H1 (cell line): ENCODE results near the gene OR6N2. TPM values are rescaled to one million over a fixed set of nuclear protein-coding genes. Genes with fewer than 3 reads are reported as not detected.

ENCODE experiments used
- CTCF ChIA-PET: fragments of 300-600 bp; sonication (Branson Sonifier 250); formaldehyde crosslinking; loops from one replicate; lab custom pipeline; 2021; ENCODE audit not compliant: partially characterized antibody; lab: Charles Lee
- POLR2A ChIA-PET: fragments of 300-600 bp; sonication (Branson Sonifier 250); formaldehyde crosslinking; loops from one replicate; lab custom pipeline; 2021; ENCODE audit warnings: inconsistent platforms; ENCODE audit not compliant: partially characterized antibody; lab: Charles Lee
- DNase-seq, 2 experiments: peaks; one replicate each; pipeline versions ENCODE4 v3.0.0 to v3.0.0-alpha.2; 2010 to 2022; ENCODE audit warnings: low spot score in 2 of 2, low read depth in 1 of 2, mixed read lengths in 1 of 2
- FAIRE-seq: peaks from 2 replicates; lab custom pipeline; 2011; peaks lifted over from hg19 to GRCh38; lab: Jason Lieb, UNC
- H2AFZ ChIP-seq: 2 replicates; pipeline ENCODE4 v1.8.1; 2012; ENCODE audit warnings: low read length, inconsistent platforms
- H2AK5ac ChIP-seq: 2 replicates; pipeline ENCODE4 v1.6.1; 2013; ENCODE audit warnings: low read depth, low read length
- H2BK120ac ChIP-seq: replicated peaks from 2 replicates; pipeline ENCODE3; 2013; ENCODE audit warnings: low read depth, low read length, inconsistent platforms
- H2BK12ac ChIP-seq: 2 replicates; pipeline ENCODE4 v1.6.1; 2013; ENCODE audit warnings: low read depth, low read length
- H2BK15ac ChIP-seq: 2 replicates; pipeline ENCODE4 v1.6.1; 2013; ENCODE audit warnings: low read length
- H2BK20ac ChIP-seq: 2 replicates; pipeline ENCODE4 v1.6.1; 2013; ENCODE audit warnings: low read length
- H2BK5ac ChIP-seq: 2 replicates; pipeline ENCODE4 v1.6.1; 2013; ENCODE audit warnings: low read depth, low read length
- H3K14ac ChIP-seq: 2 replicates; pipeline ENCODE4 v1.6.1; 2013; ENCODE audit warnings: inconsistent platforms; ENCODE audit not compliant: insufficient read length
- H3K18ac ChIP-seq: 2 replicates; pipeline ENCODE4 v1.6.1; 2013; ENCODE audit warnings: low read length; ENCODE audit errors: extremely low read depth
- H3K23ac ChIP-seq: 2 replicates; pipeline ENCODE4 v1.6.1; 2013; ENCODE audit warnings: inconsistent platforms; ENCODE audit not compliant: insufficient read length
- H3K23me2 ChIP-seq: 2 replicates; pipeline ENCODE4 v1.6.1; 2013; ENCODE audit warnings: low read depth, low read length
- H3K27ac ChIP-seq: 2 replicates; pipeline ENCODE4 v1.6.1; 2011; ENCODE audit warnings: low read depth, low read length, inconsistent platforms
- H3K27me3 ChIP-seq, 4 experiments: replicated peaks in 1 of 4; 1 replicate in 1 of 4; 2 replicates in 3 of 4; pipeline versions ENCODE4 v1.6.1 to v1.8.1; 2011 to 2013; ENCODE audit warnings: low read length in 3 of 4, mild to moderate bottlenecking in 3 of 4, inconsistent platforms in 2 of 4, mixed read lengths in 2 of 4, moderate library complexity in 1 of 4; ENCODE audit not compliant: control insufficient read depth in 3 of 4, insufficient read depth in 3 of 4; ENCODE audit errors: extremely low read depth in 1 of 4
- H3K36me3 ChIP-seq, 4 experiments: 2 replicates each; pipeline versions ENCODE4 v1.6.1 to v1.8.1; 2011 to 2013; ENCODE audit warnings: mild to moderate bottlenecking in 4 of 4, low read length in 3 of 4, moderate library complexity in 2 of 4, control low read depth in 1 of 4, inconsistent platforms in 1 of 4; ENCODE audit not compliant: insufficient read depth in 4 of 4, control insufficient read depth in 2 of 4
- H3K4ac ChIP-seq: replicated peaks from 2 replicates; pipeline ENCODE3; 2013; ENCODE audit warnings: low read length, low read depth, mixed read lengths, inconsistent platforms; ENCODE audit not compliant: insufficient read length
- H3K4me1 ChIP-seq, 4 experiments: replicated peaks in 1 of 4; 1 replicate in 1 of 4; 2 replicates in 3 of 4; pipeline versions ENCODE4 v1.6.1 to v1.8.1; 2011 to 2013; ENCODE audit warnings: low read length in 3 of 4, inconsistent platforms in 2 of 4, mixed read lengths in 1 of 4; ENCODE audit not compliant: insufficient read depth in 4 of 4, control insufficient read depth in 3 of 4
- H3K4me2 ChIP-seq, 2 experiments: 2 replicates each; pipeline versions ENCODE4 v1.6.1 to v1.8.1; 2011 to 2013; ENCODE audit warnings: low read depth in 2 of 2, low read length in 2 of 2, control low read depth in 1 of 2, inconsistent platforms in 1 of 2, mild to moderate bottlenecking in 1 of 2; ENCODE audit not compliant: insufficient read depth in 1 of 2
- H3K4me3 ChIP-seq, 4 experiments: fragments of 200-600, 300-600 bp in 1 of 4; sonication (generic), shearing (Covaris generic), sonication (Bioruptor Twin) in 1 of 4; 2 replicates each; pipeline versions ENCODE4 v1.5.1 to v1.8.1; 2011 to 2016; ENCODE audit warnings: low read length in 4 of 4, low read depth in 3 of 4, control low read depth in 2 of 4, inconsistent platforms in 2 of 4, mild to moderate bottlenecking in 2 of 4, mixed read lengths in 1 of 4, moderate library complexity in 1 of 4; ENCODE audit not compliant: insufficient read depth in 2 of 4; ENCODE audit errors: extremely low read depth in 1 of 4
- H3K56ac ChIP-seq: replicated peaks from 2 replicates; pipeline ENCODE3; 2013; ENCODE audit warnings: low read depth, mild to moderate bottlenecking, mixed read lengths, low read length, inconsistent platforms; ENCODE audit not compliant: insufficient read length
- H3K79me1 ChIP-seq: 2 replicates; pipeline ENCODE4 v1.6.1; 2013; ENCODE audit warnings: low read depth, low read length, control low read depth
- H3K79me2 ChIP-seq, 2 experiments: 2 replicates each; pipeline versions ENCODE4 v1.6.1 to v1.8.1; 2012 to 2013; ENCODE audit warnings: low read length in 2 of 2, mild to moderate bottlenecking in 2 of 2, inconsistent platforms in 1 of 2; ENCODE audit not compliant: insufficient read depth in 2 of 2, control insufficient read depth in 1 of 2
- H3K9ac ChIP-seq, 4 experiments: replicated peaks in 1 of 4; 1 replicate in 1 of 4; 2 replicates in 3 of 4; pipeline versions ENCODE4 v1.6.1 to v1.8.1; 2011 to 2013; ENCODE audit warnings: low read depth in 3 of 4, low read length in 3 of 4, control low read depth in 2 of 4, mild to moderate bottlenecking in 2 of 4, moderate library complexity in 2 of 4, inconsistent platforms in 1 of 4; ENCODE audit errors: extremely low read depth in 1 of 4
- H3K9me3 ChIP-seq, 2 experiments: 2 replicates each; pipeline versions ENCODE4 v1.6.1 to v1.8.1; 2012 to 2013; ENCODE audit warnings: mild to moderate bottlenecking in 2 of 2, moderate library complexity in 2 of 2, control low read depth in 1 of 2, inconsistent platforms in 1 of 2, low read depth in 1 of 2, low read length in 1 of 2, mixed read lengths in 1 of 2; ENCODE audit not compliant: insufficient read depth in 2 of 2
- H4K20me1 ChIP-seq, 2 experiments: replicated peaks in 1 of 2; 2 replicates each; pipeline versions ENCODE3 to v1.8.1; 2011 to 2013; ENCODE audit warnings: inconsistent platforms in 2 of 2, low read length in 2 of 2, mild to moderate bottlenecking in 1 of 2; ENCODE audit not compliant: insufficient read depth in 2 of 2, control insufficient read depth in 1 of 2
- H4K5ac ChIP-seq: 2 replicates; pipeline ENCODE4 v1.6.1; 2013; ENCODE audit warnings: low read length, low read depth, mixed read lengths, inconsistent platforms; ENCODE audit not compliant: insufficient read length
- H4K8ac ChIP-seq: 2 replicates; pipeline ENCODE4 v1.8.0; 2013; ENCODE audit warnings: mild to moderate bottlenecking, moderate library complexity, low read length, inconsistent platforms; ENCODE audit not compliant: insufficient read depth; ENCODE audit errors: extremely low read depth
- H4K91ac ChIP-seq: replicated peaks from 2 replicates; pipeline ENCODE3; 2013; ENCODE audit warnings: low read length, mixed read lengths, inconsistent platforms; ENCODE audit not compliant: insufficient read length
- CBX5 ChIP-seq: fragments of 300-800, 300-1000 bp; sonication (generic); IDR thresholded peaks from 2 replicates; pipeline ENCODE4 v1.7.1; 2016; ENCODE audit warnings: antibody characterized with exemption, low read length, low read depth
- EZH2 ChIP-seq: fragments of 200-600 bp; sonication (generic); IDR thresholded peaks from 2 replicates; pipeline ENCODE4 v1.7.1; 2012; ENCODE audit warnings: low read depth, mild to moderate bottlenecking, moderate library complexity, low read length, inconsistent platforms; ENCODE audit not compliant: severe bottlenecking
- GTF2F1 ChIP-seq: IDR thresholded peaks from 2 replicates; pipeline ENCODE4 v1.6.1; 2012; ENCODE audit warnings: low read depth, low read length, improper control_type of control experiment, borderline replicate concordance
- HDAC2 ChIP-seq, 2 experiments: fragments of 300-600 bp in 1 of 2; sonication (generic) in 1 of 2; IDR thresholded peaks; 2 replicates each; pipeline ENCODE4 v1.6.1; 2011 to 2012; ENCODE audit warnings: low read depth in 2 of 2, low read length in 2 of 2, mild to moderate bottlenecking in 2 of 2, moderate library complexity in 2 of 2, borderline replicate concordance in 1 of 2, inconsistent platforms in 1 of 2
- JUND ChIP-seq: IDR thresholded peaks from 2 replicates; pipeline ENCODE4 v1.6.1; 2011; ENCODE audit warnings: mild to moderate bottlenecking, improper control_type of control experiment, low read length
- KDM4A ChIP-seq: IDR thresholded peaks from one replicate; pipeline ENCODE4 v1.7.1; 2012; ENCODE audit warnings: low read depth, mild to moderate bottlenecking, moderate library complexity, low read length, inconsistent platforms; ENCODE audit not compliant: severe bottlenecking
- MAFK ChIP-seq: IDR thresholded peaks from 2 replicates; pipeline ENCODE4 v1.6.1; 2012; ENCODE audit warnings: low read depth, mild to moderate bottlenecking, improper control_type of control experiment, low read length
- RNF2 ChIP-seq: fragments of 200-900, 300-1000 bp; sonication (generic); IDR thresholded peaks from 2 replicates; pipeline ENCODE4 v1.7.1; 2016; ENCODE audit warnings: borderline replicate concordance, low read depth, mild to moderate bottlenecking, antibody characterized with exemption, low read length; ENCODE audit not compliant: poor library complexity, severe bottlenecking; ENCODE audit errors: missing control alignments
- RXRA ChIP-seq: IDR thresholded peaks from 2 replicates; pipeline ENCODE4 v1.6.1; 2011; ENCODE audit warnings: low read depth, mild to moderate bottlenecking, low read length, moderate library complexity; ENCODE audit not compliant: insufficient read depth
- TBP ChIP-seq: IDR thresholded peaks from 2 replicates; pipeline ENCODE4 v1.6.1; 2011; ENCODE audit warnings: low read depth, low read length, improper control_type of control experiment
- TEAD4 ChIP-seq: IDR thresholded peaks from 2 replicates; pipeline ENCODE4 v1.6.1; 2012; ENCODE audit warnings: low read depth, low read length, inconsistent platforms, mixed read lengths
- WGBS, 2 experiments: shearing (Covaris generic) in 1 of 2; methylation state at CpG; one replicate each; pipeline versions ENCODE4 v1.1.6 to v1.1.7; 2013 to 2015; ENCODE audit warnings: low lambda C conversion rate in 2 of 2, mixed read lengths in 2 of 2, inconsistent platforms in 1 of 2, low coverage in 1 of 2, missing lambda C conversion rate in 1 of 2; ENCODE audit not compliant: insufficient replicate concordance in 2 of 2, insufficient coverage in 1 of 2, insufficient read length in 1 of 2; ENCODE audit errors: extremely low coverage in 1 of 2, missing lambda C conversion rate in 1 of 2; 5-methylcytosine and 5-hydroxymethylcytosine counted together
- polyA plus RNA-seq, 7 experiments: library from polyadenylated mRNA; depleted of rRNA in 3 of 7; stranded (reverse) in 5 of 7; unstranded in 2 of 7; fragments of >200 nt in 5 of 7; fragments of 200-250 nt in 2 of 7; gene quantifications; 1 replicate in 5 of 7; 2 replicates in 1 of 7; 4 replicates in 1 of 7; pipeline versions ENCODE4 v1.2.1 to v1.2.3, GENCODE V29; 2011 to 2013; ENCODE audit warnings: missing spikeins in 2 of 7, mixed read lengths in 2 of 7
- total RNA-seq: library from RNA; stranded (reverse); fragmentation: NEBNext Ultra II Directional; extraction: Animal tissue kit (Norgen Biotek cat#: 25700); gene quantifications from 2 replicates; pipeline ENCODE4 v1.2.1, GENCODE V29; 2021
- TF ChIP-seq, protein P1 (sequence below): IDR thresholded peaks from 2 replicates; pipeline ENCODE4 v1.6.1; 2012; ENCODE audit warnings: inconsistent platforms

Gene OR6N2
- total and polyA plus RNA-seq, 2 of the 8 experiments (the other 6 are each of a cell fraction or from before 2014, with no cell fraction given), result not detected

DNA sequence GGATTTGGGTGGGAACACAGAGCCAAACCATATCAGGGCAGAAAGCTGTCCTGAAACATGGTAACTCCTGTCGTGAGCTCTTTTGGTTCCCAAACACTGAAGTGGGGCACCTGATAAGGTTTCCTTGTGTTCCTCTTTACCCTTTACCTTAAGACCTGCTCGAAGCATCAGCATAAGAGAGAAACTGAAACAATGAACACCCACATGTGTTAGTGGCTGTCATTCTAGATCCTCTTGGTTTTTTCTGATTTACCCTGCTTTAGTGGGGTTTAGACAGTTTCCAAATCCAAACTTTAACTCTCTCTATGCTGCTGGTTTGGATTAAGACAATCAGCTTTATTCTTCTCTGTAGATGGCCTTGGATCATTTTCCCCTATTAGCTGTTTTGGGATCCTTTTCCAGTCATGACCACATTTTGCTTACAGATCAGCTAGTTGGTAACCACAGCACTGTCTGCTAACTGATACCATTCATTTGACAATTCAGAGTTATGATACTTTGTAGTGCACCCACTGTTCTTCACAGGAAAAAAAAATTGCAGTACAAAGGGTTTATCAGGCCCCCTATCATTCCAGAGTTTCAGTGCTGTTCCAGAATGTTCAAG is 49.2 kb upstream of the OR6N2 start:
- H2BK12ac ChIP-seq, result no peak overlapping the region
- no peak overlapping the region for H2AK5ac ChIP-seq
- H3K56ac ChIP-seq, result no peak overlapping the region
- no peaks in the 10 kb centered on the region for H3K23me2 ChIP-seq
- H3K4ac ChIP-seq, result no peak overlapping the region
- WGBS, 2 experiments, result 92% methylated on average over 2 of the region's 2 CpGs; no CpG with 5 or more reads in 1 of the 2 experiments
- POLR2A ChIA-PET, result no interaction called here
- H3K14ac ChIP-seq, result no peak overlapping the region
- no peak overlapping the region for H2BK120ac ChIP-seq
- FAIRE-seq, result no peak
- no peak overlapping the region for H2BK20ac ChIP-seq
- no peaks in the 10 kb centered on the region for H3K79me1 ChIP-seq
- H4K8ac ChIP-seq, result no peak overlapping the region
- no peak overlapping the region for H4K5ac ChIP-seq
- no peak overlapping the region for H2BK15ac ChIP-seq
- CTCF ChIA-PET, result interaction anchor here (1.2 to 1.3 kb wide), 2 partner anchors 10 to 35 kb away, joined by 3 read pairs; no protein-coding TSS in a partner anchor
- no peak overlapping the region for H3K4me2 ChIP-seq
- H4K20me1 ChIP-seq, result no peaks in the 10 kb centered on the region
- no peak overlapping the region for H3K27ac ChIP-seq
- no peaks in the 10 kb centered on the region for H3K27me3 ChIP-seq
- no peak overlapping the region for H3K18ac ChIP-seq
- H3K4me1 ChIP-seq, result no peaks in the 10 kb centered on the region
- no peak overlapping the region for H3K4me3 ChIP-seq
- H3K23ac ChIP-seq, result no peak overlapping the region
- no peak overlapping the region for H2BK5ac ChIP-seq
- peaks cover 7 to 9% of the 10 kb centered on the region in 2 experiments; a peak in 2 of 4 replicates for H3K9me3 ChIP-seq
- no peak overlapping the region for H2AFZ ChIP-seq
- TF ChIP-seq RNF2, result no peak
- TF ChIP-seq MAFK, result no peak
- no peak for TF ChIP-seq TEAD4
- no peak for TF ChIP-seq GTF2F1
- TF ChIP-seq KDM4A, result no peak
- no peak for TF ChIP-seq EZH2
- TF ChIP-seq, protein P1, sequence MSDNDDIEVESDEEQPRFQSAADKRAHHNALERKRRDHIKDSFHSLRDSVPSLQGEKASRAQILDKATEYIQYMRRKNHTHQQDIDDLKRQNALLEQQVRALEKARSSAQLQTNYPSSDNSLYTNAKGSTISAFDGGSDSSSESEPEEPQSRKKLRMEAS, result no peak
- TF ChIP-seq TBP, result no peak
- no peak for TF ChIP-seq JUND
- TF ChIP-seq HDAC2 (IDR thresholded peaks at IDR 0.05; ENCODE audit: borderline replicate concordance in 1 of 2, low read depth in 2 of 2, low read length in 2 of 2), result no peak
- no peak for TF ChIP-seq RXRA
- TF ChIP-seq CBX5, result no peak
- no peaks in the 10 kb centered on the region for H3K79me2 ChIP-seq
- no peak for DNase-seq
- H3K9ac ChIP-seq, result no peak overlapping the region
- H3K36me3 ChIP-seq, result no peaks in the 10 kb centered on the region; a peak in 1 of 8 replicates
- no peak overlapping the region for H4K91ac ChIP-seq
